Prostate gland (tissue), 2 donors: Measurements from ENCODE around the gene DOCK10.

Source experiments
- POLR2A ChIP-seq: fragments of 450-650 bp; IDR thresholded peaks from one replicate; pipeline ENCODE4 v1.6.1; 2016; ENCODE audit warnings: antibody characterized with exemption, mild to moderate bottlenecking
- TF ChIP-seq, protein P1 (sequence below), 4 experiments: fragments of 200-600 bp in 2 of 4; fragments of 450-650 bp in 2 of 4; sonication (generic) in 2 of 4; IDR thresholded peaks; 1 replicate in 3 of 4; 2 replicates in 1 of 4; pipeline ENCODE4 v1.5.1; 2016 to 2019; ENCODE audit warnings: antibody characterized with exemption in 4 of 4, mild to moderate bottlenecking in 2 of 4, moderate library complexity in 2 of 4

DNA sequence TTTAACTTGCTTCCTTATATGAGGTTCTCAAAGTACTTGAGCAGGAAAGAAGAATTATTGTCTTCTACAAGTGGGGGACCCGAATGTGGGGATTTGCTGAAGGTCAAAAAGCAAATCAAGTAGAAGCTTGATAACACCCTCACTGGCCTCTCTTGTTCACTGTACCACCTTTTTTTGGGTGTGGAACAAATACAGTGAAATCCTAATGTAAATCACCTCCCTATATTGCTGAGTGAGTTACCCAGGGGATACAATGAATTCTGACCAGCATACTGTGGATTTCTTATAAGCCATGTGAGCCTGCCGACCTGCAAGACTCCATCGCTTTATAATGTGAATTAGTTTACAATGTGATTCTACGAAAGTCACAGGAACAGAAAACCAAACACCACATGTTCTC lies 66.5 kb downstream of the DOCK10 start:
- no peak for TF ChIP-seq POLR2A
- TF ChIP-seq, protein P1, sequence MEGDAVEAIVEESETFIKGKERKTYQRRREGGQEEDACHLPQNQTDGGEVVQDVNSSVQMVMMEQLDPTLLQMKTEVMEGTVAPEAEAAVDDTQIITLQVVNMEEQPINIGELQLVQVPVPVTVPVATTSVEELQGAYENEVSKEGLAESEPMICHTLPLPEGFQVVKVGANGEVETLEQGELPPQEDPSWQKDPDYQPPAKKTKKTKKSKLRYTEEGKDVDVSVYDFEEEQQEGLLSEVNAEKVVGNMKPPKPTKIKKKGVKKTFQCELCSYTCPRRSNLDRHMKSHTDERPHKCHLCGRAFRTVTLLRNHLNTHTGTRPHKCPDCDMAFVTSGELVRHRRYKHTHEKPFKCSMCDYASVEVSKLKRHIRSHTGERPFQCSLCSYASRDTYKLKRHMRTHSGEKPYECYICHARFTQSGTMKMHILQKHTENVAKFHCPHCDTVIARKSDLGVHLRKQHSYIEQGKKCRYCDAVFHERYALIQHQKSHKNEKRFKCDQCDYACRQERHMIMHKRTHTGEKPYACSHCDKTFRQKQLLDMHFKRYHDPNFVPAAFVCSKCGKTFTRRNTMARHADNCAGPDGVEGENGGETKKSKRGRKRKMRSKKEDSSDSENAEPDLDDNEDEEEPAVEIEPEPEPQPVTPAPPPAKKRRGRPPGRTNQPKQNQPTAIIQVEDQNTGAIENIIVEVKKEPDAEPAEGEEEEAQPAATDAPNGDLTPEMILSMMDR (IDR thresholded peaks at IDR 0.05), result no peak
